ENCODE results near the gene ZDHHC4.
"Not testable (repeated sequence)": the region's sequence is repeated elsewhere in the genome, so short reads cannot be mapped to it uniquely, and the experiment has no call there.

The ZDHHC4 gene

GRCh38 chr7:6563936-6564770 lies 13.1 kb upstream of the ZDHHC4 start:
- DNase-seq = no peak

DNA sequence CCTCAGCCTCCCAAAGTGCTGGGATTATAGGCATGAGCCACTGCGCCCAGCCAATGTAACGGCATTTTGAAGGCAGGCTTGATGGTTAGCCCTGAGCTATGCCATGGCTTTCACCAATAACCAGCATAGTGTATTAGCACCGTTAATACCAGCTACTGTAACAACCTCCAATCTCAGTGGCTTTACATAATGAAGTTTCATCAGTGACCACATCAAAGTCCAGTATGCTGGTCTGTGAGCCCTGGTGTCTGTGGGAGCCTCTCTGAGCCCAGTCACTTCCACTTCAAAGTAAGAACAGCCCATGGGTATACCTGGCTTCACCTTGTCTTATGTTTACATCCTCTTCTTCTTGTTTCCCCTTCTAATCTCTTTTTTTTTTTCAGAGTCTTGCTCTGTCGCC lies 11.6 kb upstream of the ZDHHC4 start:
- DNase-seq = no peak

DNA sequence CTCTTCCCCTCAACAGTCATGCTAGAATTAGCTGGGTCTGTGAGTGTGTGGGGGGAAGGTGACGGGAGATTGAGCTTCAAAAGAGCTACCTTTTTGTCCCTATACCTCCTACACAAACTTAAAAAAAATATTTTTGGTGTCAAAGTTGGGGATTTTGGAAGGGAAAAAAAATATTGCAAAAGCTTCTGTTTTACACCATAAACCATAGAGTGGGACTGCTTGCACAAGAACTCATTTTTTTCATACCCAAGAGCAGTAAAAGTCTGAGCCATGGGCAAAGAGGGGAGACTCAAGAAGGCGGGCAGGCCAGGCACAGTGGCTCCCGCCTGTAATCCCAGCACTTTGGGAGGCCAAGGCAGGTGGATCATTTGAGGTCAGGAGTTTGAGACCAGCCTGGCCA lies 9.4 kb upstream of the ZDHHC4 start:
- DNase-seq = no peak

- DNase-seq = no peak
These were observed 6.0 kb upstream of the ZDHHC4 start for GRCh38 chr7:6571160-6571779.

DNA sequence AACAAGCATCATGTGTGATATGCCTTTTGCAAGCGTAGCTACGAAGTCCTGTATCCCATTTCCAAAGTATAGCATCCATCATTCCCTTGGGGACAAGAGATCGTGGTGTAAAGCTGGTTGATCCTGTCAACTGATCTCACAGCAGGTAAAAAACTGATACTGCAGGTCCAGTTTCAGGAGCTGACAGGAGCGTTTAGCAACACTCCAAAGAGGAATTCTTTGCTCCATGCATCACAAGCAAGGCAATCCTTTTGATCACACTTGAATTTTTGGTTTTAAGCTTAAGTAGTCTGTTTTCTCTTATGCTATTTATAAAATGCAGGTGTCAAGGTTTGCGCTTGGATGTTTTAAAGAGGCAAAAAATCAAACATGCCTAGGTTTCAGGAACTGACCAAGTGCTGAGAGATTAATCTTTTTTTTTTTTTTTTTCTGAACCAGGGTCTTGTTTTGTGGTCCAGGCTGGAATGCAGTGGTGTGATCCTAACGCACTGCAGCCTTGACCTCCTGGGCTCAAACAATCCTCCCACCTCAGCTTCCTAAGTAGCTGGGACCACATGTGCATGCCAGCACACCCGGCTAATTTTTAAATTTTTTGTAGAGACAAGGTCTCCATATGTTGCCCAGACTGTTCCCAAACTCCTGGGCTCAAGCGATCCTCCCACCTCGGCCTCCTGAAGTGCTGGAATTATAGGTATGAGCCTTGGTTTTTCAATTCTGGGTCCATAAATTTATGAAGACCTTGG lies 1.8 kb upstream of the ZDHHC4 start:
- no peak for DNase-seq

DNA sequence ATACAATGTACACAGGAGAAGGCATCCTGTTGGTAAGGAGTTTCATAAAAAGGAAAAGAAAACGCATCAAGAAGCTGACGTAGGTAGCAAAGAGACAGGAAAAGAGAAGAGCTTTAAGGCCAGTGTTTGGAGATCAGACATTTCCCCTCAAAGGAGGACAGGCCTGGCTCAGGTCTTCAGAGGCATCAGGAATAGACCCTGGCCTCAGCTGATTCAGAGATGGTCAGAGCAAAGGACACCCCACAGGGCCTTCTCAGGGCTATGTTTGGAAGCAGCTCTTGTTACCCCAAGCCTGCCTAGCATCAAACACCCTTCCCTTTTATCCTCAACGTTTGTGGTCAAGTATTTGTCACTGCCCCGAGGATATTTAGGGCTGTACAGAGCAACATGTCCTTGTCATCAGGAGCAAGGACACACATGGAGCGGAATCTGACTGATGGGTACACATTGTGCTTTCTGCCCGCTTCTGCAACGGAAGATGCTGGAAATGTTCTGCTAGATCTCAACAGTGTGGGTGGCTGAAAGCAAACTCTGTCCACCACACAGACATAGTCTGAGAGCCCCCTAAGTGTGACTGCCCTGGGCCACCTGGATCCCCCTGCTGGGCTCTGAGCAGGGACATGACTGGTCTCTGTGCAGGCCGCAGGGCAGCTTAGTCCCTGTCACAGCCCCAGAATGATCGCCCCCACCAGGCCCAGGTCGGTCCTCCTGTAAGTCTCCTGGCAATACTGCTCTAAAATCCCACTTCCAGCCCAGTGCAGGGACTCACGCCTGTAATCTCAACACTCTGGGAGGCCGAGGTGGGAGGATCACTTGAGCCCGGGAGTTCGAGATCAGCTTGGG lies 1.0 kb upstream of the ZDHHC4 start:
- no peak for DNase-seq

DNA sequence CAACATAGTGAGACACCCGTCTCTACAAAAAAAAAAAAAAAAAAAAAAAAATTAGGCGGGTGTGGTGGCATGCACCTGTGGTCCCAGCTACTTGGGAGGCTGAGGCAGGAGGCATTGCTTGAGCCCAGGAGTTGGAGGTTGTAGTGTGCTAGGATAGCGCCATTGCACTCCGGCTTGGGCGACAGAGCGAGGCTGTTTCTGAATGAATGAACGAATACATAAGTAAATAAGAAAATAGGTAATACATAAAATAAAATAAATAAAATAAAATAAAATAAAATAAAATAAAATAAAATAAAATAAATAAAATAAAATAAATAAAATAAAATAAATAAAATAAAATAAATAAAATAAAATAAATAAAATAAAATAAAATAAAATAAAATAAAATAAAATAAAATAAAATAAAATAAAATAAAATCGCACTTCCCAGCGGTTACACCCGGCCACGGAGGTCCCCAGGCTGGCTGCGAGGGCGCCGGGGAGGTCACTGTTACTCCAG lies 336 bp upstream of the ZDHHC4 start:
- not testable (repeated sequence) for DNase-seq

- no peak for DNase-seq
These were observed 1.1 kb downstream of the ZDHHC4 start for GRCh38 chr7:6578114-6579084.

- no peak for DNase-seq
These were observed 2.2 kb downstream of the ZDHHC4 start for GRCh38 chr7:6579446-6579845.

DNA sequence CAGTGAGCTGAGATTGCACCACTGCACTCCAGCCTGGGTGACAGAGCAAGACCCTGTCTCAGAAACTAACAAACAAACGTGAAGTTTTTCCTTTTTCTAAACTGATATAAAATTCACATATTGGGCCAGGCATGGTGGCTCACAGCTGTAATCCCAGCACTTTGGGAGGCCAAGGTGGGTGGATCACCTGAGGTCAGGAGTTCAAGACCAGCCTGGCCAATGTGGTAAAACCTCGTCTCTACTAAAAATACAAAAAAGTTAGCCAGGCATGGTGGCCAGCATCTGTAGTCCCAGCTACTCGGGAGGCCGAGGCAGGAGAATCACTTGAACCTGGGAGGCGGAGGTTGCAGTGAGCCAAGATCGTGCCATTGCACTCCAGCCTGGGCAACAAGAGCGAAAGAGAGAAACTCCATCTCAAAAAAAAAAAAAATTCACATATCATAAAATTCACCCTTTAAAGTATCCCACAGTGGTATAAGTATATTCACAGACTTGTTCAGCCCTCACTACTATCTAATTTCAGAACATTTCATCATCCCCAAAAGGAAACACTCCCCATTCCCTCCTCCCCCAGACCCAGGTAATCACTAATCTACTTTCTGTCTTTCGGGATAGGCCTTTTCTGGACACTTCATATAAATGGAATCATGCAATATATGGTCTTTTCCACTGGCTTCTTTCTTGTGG lies 8.6 kb downstream of the ZDHHC4 start:
- DNase-seq = not testable (repeated sequence)

DNA sequence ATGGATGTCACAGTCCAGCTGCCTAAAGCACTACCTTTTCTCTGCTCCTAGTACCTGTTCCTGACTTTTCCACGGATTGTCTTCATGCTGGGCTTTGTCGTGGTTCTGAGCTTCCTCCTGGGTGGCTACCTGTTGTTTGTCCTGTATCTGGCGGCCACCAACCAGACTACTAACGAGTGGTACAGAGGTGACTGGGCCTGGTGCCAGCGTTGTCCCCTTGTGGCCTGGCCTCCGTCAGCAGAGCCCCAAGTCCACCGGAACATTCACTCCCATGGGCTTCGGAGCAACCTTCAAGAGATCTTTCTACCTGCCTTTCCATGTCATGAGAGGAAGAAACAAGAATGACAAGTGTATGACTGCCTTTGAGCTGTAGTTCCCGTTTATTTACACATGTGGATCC lies 11.3 kb downstream of the ZDHHC4 start:
- no peak for DNase-seq

DNA sequence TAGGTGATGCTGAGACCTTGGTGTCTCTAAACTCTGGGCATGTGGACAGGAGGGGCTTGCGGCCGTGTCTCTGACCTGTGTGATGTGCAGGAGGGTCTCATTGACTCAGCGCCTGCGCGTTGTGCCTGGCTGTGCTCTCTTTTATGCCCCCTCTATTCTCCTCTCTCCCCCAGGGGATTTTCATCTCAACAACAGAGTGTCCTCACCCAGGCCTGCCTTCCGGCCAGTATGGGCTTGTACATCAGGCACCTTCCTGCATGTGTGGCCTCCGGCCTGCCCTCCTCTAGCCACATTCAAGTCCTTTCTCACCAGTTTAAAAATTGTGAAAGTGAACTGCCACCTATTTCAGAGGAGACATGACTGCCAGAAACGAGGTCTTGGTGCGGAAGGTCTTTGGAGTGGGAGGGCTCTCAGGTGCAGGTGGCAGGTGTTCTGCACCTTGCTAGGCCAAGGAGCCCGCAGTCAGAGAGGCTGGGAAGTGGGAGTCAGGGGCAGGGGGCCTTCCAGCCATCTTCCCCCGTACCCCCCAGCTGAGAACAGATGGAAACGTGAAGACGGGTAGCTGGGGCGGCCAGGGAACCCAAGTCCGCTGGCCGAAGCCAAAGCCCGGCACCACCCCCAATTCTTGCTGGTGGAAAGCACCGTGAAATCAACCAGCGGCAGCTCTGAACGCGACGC lies 12.0 kb downstream of the ZDHHC4 start:
- no peak for DNase-seq

DNA sequence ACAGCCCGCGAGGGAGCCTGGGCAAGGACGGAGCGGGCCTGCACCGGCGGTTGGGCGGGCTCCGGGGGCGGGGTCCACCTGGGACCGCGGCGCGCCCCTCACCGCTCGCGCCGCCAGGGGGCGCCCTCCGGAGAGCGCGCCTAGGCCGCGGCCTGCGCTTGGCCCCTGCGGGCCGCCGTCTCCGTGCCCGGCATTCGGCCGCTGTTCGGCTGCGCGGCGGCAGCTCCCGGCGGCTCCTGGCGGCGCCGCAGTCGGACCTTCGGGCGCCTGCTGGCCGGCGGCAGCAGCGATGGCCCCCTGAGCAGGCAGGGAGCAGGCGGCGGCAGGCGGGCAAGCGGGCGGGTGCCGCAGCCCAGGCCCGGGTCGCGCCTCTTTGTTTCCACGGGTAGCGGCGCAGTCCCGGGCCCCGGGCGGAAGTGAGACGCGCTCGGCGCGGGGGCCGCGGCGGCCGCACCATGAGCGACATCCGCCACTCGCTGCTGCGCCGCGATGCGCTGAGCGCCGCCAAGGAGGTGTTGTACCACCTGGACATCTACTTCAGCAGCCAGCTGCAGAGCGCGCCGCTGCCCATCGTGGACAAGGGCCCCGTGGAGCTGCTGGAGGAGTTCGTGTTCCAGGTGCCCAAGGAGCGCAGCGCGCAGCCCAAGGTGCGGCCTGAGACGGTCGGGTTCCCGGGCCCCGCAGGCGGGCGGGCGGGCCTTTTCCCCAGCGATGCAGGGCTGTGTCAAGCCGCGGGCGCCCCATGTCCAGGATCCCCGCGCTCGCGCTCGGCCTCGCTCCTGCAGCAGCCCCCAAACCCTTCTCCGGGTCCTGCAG lies 12.8 kb downstream of the ZDHHC4 start, which contains the start of gene INTS15:
TSS of gene INTS15 (plus strand) at position 193 of the 816 bp plus-strand sequence. CDS start at position 456, 263 bp downstream.
- DNase-seq = peak; percentile 94

DNA sequence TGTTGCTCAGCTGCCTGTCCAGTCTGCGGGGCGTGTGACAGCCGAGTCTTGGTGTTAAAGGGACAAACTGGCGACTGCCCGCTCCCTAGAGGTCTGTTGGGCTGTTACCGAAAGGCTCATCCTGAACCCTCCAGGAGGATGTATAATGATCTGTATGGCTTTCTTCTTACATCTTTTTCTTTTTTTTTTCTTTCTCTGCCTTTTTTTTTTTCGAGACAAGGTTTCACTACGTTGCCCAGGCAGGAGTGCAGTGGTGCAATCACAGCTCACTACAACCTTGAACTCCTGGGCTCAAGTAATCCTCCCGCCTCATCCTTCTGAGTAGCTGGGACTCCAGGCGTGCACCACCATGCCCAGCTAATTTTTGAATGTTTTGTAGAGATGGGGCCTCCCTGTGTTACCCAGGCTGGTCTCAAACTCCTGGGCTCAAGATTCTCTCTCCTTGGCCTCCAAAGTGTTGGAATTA lies 13.4 kb downstream of the ZDHHC4 start:
- DNase-seq = no peak

DNA sequence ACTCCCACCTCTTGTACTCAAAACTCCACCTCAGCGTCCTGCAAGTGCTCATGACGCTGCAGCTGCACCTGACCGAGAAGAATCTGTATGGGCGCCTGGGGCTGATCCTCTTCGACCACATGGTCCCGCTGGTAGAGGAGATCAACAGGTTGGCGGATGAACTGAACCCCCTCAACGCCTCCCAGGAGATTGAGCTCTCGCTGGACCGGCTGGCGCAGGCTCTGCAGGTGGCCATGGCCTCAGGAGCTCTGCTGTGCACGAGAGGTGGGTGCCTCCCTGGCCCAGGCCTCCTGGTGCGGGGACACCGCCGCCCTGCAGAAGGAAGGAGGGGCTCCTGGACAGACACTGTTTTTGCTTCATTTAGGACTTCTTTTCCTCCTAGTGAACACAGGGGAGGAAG lies 22.8 kb downstream of the ZDHHC4 start:
- DNase-seq = no peak

DNA sequence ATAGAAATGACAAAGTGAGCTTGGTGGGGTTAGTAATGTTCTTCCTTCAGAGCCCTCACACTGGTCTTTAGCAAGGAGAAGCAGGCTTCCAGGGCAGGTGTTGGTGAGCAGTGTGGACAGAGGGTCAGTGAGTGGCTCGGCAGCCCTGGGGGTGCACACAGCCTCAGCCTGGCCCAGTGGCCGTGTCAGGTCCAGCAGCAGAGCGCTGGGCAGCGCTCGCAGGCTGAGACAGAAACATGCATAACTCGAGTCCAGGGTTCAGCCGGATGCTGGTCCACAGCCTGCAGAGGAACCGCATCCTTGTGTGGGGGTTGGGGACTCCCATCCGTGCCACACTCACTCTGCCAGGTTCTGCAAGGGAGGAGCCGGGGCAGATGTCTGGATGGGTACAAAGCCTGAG lies 27.2 kb downstream of the ZDHHC4 start:
- DNase-seq = no peak

GRCh38 chr7:6606866-6607583 lies 29.8 kb downstream of the ZDHHC4 start:
- DNase-seq = no peak

DNA sequence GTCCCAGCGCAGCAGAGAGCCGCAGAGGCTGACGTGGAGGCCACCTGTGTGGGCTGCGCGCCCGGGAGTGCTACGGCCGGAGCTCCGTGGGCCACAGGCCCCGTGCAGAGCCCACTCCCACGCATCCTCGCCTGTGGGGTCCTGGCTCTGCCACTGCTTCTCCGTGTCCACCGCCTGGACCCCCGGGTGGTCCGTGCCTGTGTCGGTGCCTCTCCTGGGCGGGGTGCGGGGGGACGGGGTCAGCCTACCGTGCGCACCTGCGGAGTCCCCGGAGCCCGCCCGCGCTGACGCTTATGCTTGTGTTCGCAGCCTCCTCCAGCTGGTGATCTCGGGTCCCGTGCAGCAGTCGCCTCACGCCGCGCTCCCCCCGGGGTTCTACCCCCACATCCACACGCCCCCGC lies 30.4 kb downstream of the ZDHHC4 start:
- no peak for DNase-seq
